K562 (cell line): ENCODE data around the gene ZW10. TPM values are rescaled to one million over a fixed set of nuclear protein-coding genes. Genes with fewer than 3 reads are reported as not detected.

ENCODE experiments used
- ADNP ChIP-seq: fragments of 200-800 bp; sonication (Bioruptor generic); IDR thresholded peaks from 2 replicates; pipeline ENCODE4 v1.6.1; 2016; ENCODE audit warnings: missing genetic modification characterization, missing compliant biosample characterization
- ARID1B ChIP-seq: fragments of 450-650 bp; IDR thresholded peaks from 2 replicates; pipeline ENCODE4 v1.6.1; 2016; ENCODE audit warnings: antibody characterized with exemption, mild to moderate bottlenecking, inconsistent platforms
- DPF2 ChIP-seq: fragments of 450-650 bp; IDR thresholded peaks from 2 replicates; pipeline ENCODE4 v1.6.1; 2016
- ETV1 ChIP-seq: fragments of 450-650 bp; conservative IDR thresholded peaks from 2 replicates; pipeline ENCODE4 v1.6.1; 2016; ENCODE audit warnings: missing genetic modification characterization, control low read depth, low read depth, missing compliant biosample characterization
- MEIS2 ChIP-seq: fragments of 450-650 bp; IDR thresholded peaks from 2 replicates; pipeline ENCODE4 v1.6.1; 2014; ENCODE audit warnings: mild to moderate bottlenecking; ENCODE audit not compliant: partially characterized antibody
- NFE2 ChIP-seq: IDR thresholded peaks from 2 replicates; pipeline ENCODE4 v1.6.1; 2014; ENCODE audit warnings: antibody characterized with exemption, low read depth
- RBM25 ChIP-seq: fragments of 200-400 bp; formaldehyde crosslinking; IDR thresholded peaks from 2 replicates; pipeline ENCODE4 v1.6.1; 2018; ENCODE audit warnings: low read length, low read depth, moderate library complexity; ENCODE audit not compliant: severe bottlenecking
- SAP30 ChIP-seq: fragments of 200-600 bp; sonication (generic); IDR thresholded peaks from 2 replicates; pipeline ENCODE4 v1.6.1; 2012; ENCODE audit warnings: borderline replicate concordance, low read depth, mild to moderate bottlenecking, moderate library complexity, low read length, control low read depth, inconsistent platforms; ENCODE audit not compliant: insufficient read depth, poor library complexity, severe bottlenecking
- SIN3A ChIP-seq, 2 experiments: fragments of 150-350 bp in 1 of 2; IDR thresholded peaks; 2 replicates each; pipeline ENCODE4 v1.6.1; 2011 to 2016; ENCODE audit warnings: borderline replicate concordance in 2 of 2, low read depth in 2 of 2, low read length in 2 of 2, mild to moderate bottlenecking in 2 of 2, moderate library complexity in 2 of 2; ENCODE audit not compliant: control insufficient read depth in 1 of 2
- SMARCE1 ChIP-seq: fragments of 450-650 bp; IDR thresholded peaks from 2 replicates; pipeline ENCODE4 v1.7.1; 2016; ENCODE audit warnings: mild to moderate bottlenecking
- SP1 ChIP-seq: sonication (generic); formaldehyde crosslinking; IDR thresholded peaks from 2 replicates; pipeline ENCODE4 v1.8.1; 2022; ENCODE audit warnings: mild to moderate bottlenecking, missing genetic modification reagents
- STAT5B ChIP-seq: fragments of 250-450 bp; sonication (Bioruptor Pico); IDR thresholded peaks from 2 replicates; pipeline ENCODE4 v1.8.0; 2021; ENCODE audit warnings: mild to moderate bottlenecking, inconsistent platforms
- TCF7L2 ChIP-seq: fragments of 150-350 bp; IDR thresholded peaks from 2 replicates; pipeline ENCODE4 v1.6.1; 2016; ENCODE audit warnings: low read depth, mild to moderate bottlenecking, low read length, moderate library complexity
- XRCC5 ChIP-seq: fragments of 200-400 bp; formaldehyde crosslinking; IDR thresholded peaks from 2 replicates; pipeline ENCODE4 v1.6.1; 2017; ENCODE audit warnings: low read depth, mild to moderate bottlenecking, low read length
- ZFP36 ChIP-seq: fragments of 150-350 bp; IDR thresholded peaks from 2 replicates; pipeline ENCODE4 v1.6.1; 2018; ENCODE audit warnings: low read length, low read depth; ENCODE audit not compliant: partially characterized antibody
- ZNF431 ChIP-seq: sonication (generic); formaldehyde crosslinking; IDR thresholded peaks from 2 replicates; pipeline ENCODE4 v1.8.0; 2022; ENCODE audit warnings: mild to moderate bottlenecking, missing genetic modification reagents
- polyA plus RNA-seq, 8 experiments: library from polyadenylated mRNA; depleted of rRNA in 4 of 8; stranded (reverse) in 5 of 8; unstranded in 3 of 8; fragments of >200 nt; fragmentation: Nextera tagmentation in 2 of 8; fragmentation: Illumina TruSeq in 1 of 8; extraction: Ambion mirVana in 2 of 8; extraction: Trizol in 1 of 8; gene quantifications; 2 replicates each; pipeline versions ENCODE4 v1.2.1 to v1.2.3, GENCODE V29; 2011 to 2014; ENCODE audit warnings: inconsistent platforms in 1 of 8, missing spikeins in 1 of 8
- total RNA-seq, 7 experiments: library from RNA; depleted of rRNA in 6 of 7; stranded (reverse); fragments of >200 nt in 6 of 7; fragmentation: Illumina TruSeq in 2 of 7; extraction: Trizol in 2 of 7; gene quantifications; 2 replicates each; pipeline versions ENCODE4 v1.2.1 to v1.2.3, GENCODE V29; 2011 to 2021; ENCODE audit warnings: low replicate concordance in 1 of 7
- TF ChIP-seq, protein P1 (sequence below): fragments of 450-650 bp; IDR thresholded peaks from 2 replicates; pipeline ENCODE4 v1.6.1; 2017; ENCODE audit warnings: antibody characterized with exemption, mild to moderate bottlenecking
- TF ChIP-seq, protein P2 (sequence below): sonication (generic); formaldehyde crosslinking; IDR thresholded peaks from 2 replicates; pipeline ENCODE4 v1.8.1; 2023; ENCODE audit warnings: mild to moderate bottlenecking, missing genetic modification reagents, moderate library complexity
- TF ChIP-seq, protein P3 (sequence below): fragments of 450-650 bp; IDR thresholded peaks from 2 replicates; pipeline ENCODE4 v1.6.1; 2016
- TF ChIP-seq, protein P4 (sequence below): IDR thresholded peaks from 3 replicates; pipeline ENCODE4 v1.6.1; 2011; ENCODE audit warnings: borderline replicate concordance, mild to moderate bottlenecking, moderate library complexity; ENCODE audit not compliant: insufficient read length; ENCODE audit errors: extremely low read depth

The ZW10 gene
- total and polyA plus RNA-seq, 9 of the 15 experiments (the other 6 are each of a cell fraction or from before 2014, with no cell fraction given) = 9.4 to 37.7 (median 25.0) TPM

DNA sequence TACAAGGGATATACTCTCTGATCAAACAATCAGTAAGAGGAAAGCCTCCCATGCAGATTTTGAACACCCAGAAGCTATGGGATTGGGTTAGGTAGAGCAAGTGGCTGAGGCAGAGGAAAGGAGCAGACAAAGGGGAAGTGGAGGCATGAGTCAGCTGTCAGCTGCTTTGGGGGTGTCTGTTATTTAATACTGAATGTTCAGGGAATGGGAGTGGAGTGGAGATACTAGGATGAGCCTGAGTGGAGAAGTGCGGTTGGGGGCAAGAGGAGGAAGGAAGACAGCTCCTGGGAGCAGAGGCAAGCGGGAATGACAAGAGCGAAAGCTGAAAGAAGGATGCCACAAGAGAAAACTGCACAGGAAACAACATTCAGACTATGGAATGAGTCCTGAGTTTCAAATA, 44.7 kb downstream of the ZW10 start (continued):
- TF ChIP-seq ZFP36 = no peak
- no peak for TF ChIP-seq SAP30
- TF ChIP-seq SMARCE1 = 0 out of 2 replicates have a peak, but pooled peaks have one; percentile 16
- TF ChIP-seq, protein P1, sequence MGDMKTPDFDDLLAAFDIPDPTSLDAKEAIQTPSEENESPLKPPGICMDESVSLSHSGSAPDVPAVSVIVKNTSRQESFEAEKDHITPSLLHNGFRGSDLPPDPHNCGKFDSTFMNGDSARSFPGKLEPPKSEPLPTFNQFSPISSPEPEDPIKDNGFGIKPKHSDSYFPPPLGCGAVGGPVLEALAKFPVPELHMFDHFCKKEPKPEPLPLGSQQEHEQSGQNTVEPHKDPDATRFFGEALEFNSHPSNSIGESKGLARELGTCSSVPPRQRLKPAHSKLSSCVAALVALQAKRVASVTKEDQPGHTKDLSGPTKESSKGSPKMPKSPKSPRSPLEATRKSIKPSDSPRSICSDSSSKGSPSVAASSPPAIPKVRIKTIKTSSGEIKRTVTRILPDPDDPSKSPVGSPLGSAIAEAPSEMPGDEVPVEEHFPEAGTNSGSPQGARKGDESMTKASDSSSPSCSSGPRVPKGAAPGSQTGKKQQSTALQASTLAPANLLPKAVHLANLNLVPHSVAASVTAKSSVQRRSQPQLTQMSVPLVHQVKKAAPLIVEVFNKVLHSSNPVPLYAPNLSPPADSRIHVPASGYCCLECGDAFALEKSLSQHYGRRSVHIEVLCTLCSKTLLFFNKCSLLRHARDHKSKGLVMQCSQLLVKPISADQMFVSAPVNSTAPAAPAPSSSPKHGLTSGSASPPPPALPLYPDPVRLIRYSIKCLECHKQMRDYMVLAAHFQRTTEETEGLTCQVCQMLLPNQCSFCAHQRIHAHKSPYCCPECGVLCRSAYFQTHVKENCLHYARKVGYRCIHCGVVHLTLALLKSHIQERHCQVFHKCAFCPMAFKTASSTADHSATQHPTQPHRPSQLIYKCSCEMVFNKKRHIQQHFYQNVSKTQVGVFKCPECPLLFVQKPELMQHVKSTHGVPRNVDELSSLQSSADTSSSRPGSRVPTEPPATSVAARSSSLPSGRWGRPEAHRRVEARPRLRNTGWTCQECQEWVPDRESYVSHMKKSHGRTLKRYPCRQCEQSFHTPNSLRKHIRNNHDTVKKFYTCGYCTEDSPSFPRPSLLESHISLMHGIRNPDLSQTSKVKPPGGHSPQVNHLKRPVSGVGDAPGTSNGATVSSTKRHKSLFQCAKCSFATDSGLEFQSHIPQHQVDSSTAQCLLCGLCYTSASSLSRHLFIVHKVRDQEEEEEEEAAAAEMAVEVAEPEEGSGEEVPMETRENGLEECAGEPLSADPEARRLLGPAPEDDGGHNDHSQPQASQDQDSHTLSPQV = no peak
- TF ChIP-seq, protein P2, sequence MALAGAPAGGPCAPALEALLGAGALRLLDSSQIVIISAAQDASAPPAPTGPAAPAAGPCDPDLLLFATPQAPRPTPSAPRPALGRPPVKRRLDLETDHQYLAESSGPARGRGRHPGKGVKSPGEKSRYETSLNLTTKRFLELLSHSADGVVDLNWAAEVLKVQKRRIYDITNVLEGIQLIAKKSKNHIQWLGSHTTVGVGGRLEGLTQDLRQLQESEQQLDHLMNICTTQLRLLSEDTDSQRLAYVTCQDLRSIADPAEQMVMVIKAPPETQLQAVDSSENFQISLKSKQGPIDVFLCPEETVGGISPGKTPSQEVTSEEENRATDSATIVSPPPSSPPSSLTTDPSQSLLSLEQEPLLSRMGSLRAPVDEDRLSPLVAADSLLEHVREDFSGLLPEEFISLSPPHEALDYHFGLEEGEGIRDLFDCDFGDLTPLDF (CRISPR knock-in tag) = no peak
- peak; percentile 53 for TF ChIP-seq ARID1B
- no peak for TF ChIP-seq DPF2
- TF ChIP-seq TCF7L2 = no peak
- TF ChIP-seq MEIS2 = peak; percentile 41
- TF ChIP-seq STAT5B (CRISPR knock-in tag) = no peak
- no peak for TF ChIP-seq ADNP
- TF ChIP-seq NFE2 = peak; percentile 68
- no peak for TF ChIP-seq ZNF431 (CRISPR knock-in tag)
- TF ChIP-seq ETV1 (tag) = no peak
- no peak for TF ChIP-seq RBM25
- TF ChIP-seq SP1 = no peak
- TF ChIP-seq, protein P3, sequence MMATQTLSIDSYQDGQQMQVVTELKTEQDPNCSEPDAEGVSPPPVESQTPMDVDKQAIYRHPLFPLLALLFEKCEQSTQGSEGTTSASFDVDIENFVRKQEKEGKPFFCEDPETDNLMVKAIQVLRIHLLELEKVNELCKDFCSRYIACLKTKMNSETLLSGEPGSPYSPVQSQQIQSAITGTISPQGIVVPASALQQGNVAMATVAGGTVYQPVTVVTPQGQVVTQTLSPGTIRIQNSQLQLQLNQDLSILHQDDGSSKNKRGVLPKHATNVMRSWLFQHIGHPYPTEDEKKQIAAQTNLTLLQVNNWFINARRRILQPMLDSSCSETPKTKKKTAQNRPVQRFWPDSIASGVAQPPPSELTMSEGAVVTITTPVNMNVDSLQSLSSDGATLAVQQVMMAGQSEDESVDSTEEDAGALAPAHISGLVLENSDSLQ = peak; percentile 52; the same call in 1 of the 2 replicates
- TF ChIP-seq XRCC5 = no peak
- TF ChIP-seq SIN3A (IDR thresholded peaks at IDR 0.05; ENCODE audit: borderline replicate concordance in 2 of 2, control insufficient read depth in 1 of 2, low read depth in 2 of 2, low read length in 2 of 2) = no peak
- TF ChIP-seq, protein P4, sequence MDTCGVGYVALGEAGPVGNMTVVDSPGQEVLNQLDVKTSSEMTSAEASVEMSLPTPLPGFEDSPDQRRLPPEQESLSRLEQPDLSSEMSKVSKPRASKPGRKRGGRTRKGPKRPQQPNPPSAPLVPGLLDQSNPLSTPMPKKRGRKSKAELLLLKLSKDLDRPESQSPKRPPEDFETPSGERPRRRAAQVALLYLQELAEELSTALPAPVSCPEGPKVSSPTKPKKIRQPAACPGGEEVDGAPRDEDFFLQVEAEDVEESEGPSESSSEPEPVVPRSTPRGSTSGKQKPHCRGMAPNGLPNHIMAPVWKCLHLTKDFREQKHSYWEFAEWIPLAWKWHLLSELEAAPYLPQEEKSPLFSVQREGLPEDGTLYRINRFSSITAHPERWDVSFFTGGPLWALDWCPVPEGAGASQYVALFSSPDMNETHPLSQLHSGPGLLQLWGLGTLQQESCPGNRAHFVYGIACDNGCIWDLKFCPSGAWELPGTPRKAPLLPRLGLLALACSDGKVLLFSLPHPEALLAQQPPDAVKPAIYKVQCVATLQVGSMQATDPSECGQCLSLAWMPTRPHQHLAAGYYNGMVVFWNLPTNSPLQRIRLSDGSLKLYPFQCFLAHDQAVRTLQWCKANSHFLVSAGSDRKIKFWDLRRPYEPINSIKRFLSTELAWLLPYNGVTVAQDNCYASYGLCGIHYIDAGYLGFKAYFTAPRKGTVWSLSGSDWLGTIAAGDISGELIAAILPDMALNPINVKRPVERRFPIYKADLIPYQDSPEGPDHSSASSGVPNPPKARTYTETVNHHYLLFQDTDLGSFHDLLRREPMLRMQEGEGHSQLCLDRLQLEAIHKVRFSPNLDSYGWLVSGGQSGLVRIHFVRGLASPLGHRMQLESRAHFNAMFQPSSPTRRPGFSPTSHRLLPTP = no peak
